ENCODE measurements around the gene SYTL2.
"Not testable (repeated sequence)": the region's sequence is repeated elsewhere in the genome, so short reads cannot be mapped to it uniquely, and the experiment has no call there.

Gene SYTL2

GRCh38 chr11:85847436-85847835 is 36.5 kb upstream of the SYTL2 start:
- H3K27me3 ChIP-seq (replicated peaks; ENCODE audit: control insufficient read depth, insufficient read depth, low read length, poor library complexity, severe bottlenecking) = no peaks in the 10 kb centered on the region
- no peak overlapping the region for H3K27ac ChIP-seq (ENCODE audit: insufficient read depth, low read length, poor library complexity, severe bottlenecking)
- no peak overlapping the region for H3K4me3 ChIP-seq (ENCODE audit: insufficient read depth, low read depth, low read length, poor library complexity, severe bottlenecking)
- no peaks in the 10 kb centered on the region for H3K36me3 ChIP-seq (ENCODE audit: control insufficient read depth, insufficient read depth, low read length)
- H3K4me1 ChIP-seq (ENCODE audit: control insufficient read depth, insufficient read depth, low read length, poor library complexity, severe bottlenecking) = no peaks in the 10 kb centered on the region
- DNase-seq = no peak
- no peaks in the 10 kb centered on the region for H3K9me3 ChIP-seq (ENCODE audit: control insufficient read depth, low read length)

GRCh38 chr11:85845124-85845631 is 34.2 kb upstream of the SYTL2 start:
- no peak for DNase-seq
- H3K27ac ChIP-seq (ENCODE audit: insufficient read depth, low read length, poor library complexity, severe bottlenecking) = no peak overlapping the region
- no peaks in the 10 kb centered on the region for H3K36me3 ChIP-seq (ENCODE audit: control insufficient read depth, insufficient read depth, low read length)
- no peaks in the 10 kb centered on the region for H3K27me3 ChIP-seq (replicated peaks; ENCODE audit: control insufficient read depth, insufficient read depth, low read length, poor library complexity, severe bottlenecking)
- no peak overlapping the region for H3K4me3 ChIP-seq (ENCODE audit: insufficient read depth, low read depth, low read length, poor library complexity, severe bottlenecking)
- H3K9me3 ChIP-seq (ENCODE audit: control insufficient read depth, low read length) = no peaks in the 10 kb centered on the region
- H3K4me1 ChIP-seq (ENCODE audit: control insufficient read depth, insufficient read depth, low read length, poor library complexity, severe bottlenecking) = no peaks in the 10 kb centered on the region

- no peak for DNase-seq
- no peaks in the 10 kb centered on the region for H3K4me1 ChIP-seq (ENCODE audit: control insufficient read depth, insufficient read depth, low read length, poor library complexity, severe bottlenecking)
- H3K27ac ChIP-seq (ENCODE audit: insufficient read depth, low read length, poor library complexity, severe bottlenecking) = no peak overlapping the region
- H3K36me3 ChIP-seq (ENCODE audit: control insufficient read depth, insufficient read depth, low read length) = no peaks in the 10 kb centered on the region
- H3K27me3 ChIP-seq (replicated peaks; ENCODE audit: control insufficient read depth, insufficient read depth, low read length, poor library complexity, severe bottlenecking) = no peaks in the 10 kb centered on the region
- H3K9me3 ChIP-seq (ENCODE audit: control insufficient read depth, low read length) = no peaks in the 10 kb centered on the region
- H3K4me3 ChIP-seq (ENCODE audit: insufficient read depth, low read depth, low read length, poor library complexity, severe bottlenecking) = no peak overlapping the region
Observed at GRCh38 chr11:85844439-85845123, 33.6 kb upstream of the SYTL2 start.

GRCh38 chr11:85843929-85844328 is 33.0 kb upstream of the SYTL2 start:
- H3K4me3 ChIP-seq (ENCODE audit: insufficient read depth, low read depth, low read length, poor library complexity, severe bottlenecking) = no peak overlapping the region
- no peak for DNase-seq
- no peaks in the 10 kb centered on the region for H3K4me1 ChIP-seq (ENCODE audit: control insufficient read depth, insufficient read depth, low read length, poor library complexity, severe bottlenecking)
- H3K27me3 ChIP-seq (replicated peaks; ENCODE audit: control insufficient read depth, insufficient read depth, low read length, poor library complexity, severe bottlenecking) = no peaks in the 10 kb centered on the region
- no peaks in the 10 kb centered on the region for H3K36me3 ChIP-seq (ENCODE audit: control insufficient read depth, insufficient read depth, low read length)
- H3K9me3 ChIP-seq (ENCODE audit: control insufficient read depth, low read length) = no peaks in the 10 kb centered on the region
- H3K27ac ChIP-seq (ENCODE audit: insufficient read depth, low read length, poor library complexity, severe bottlenecking) = no peak overlapping the region

- not testable (repeated sequence) for H3K27me3 ChIP-seq (replicated peaks; ENCODE audit: control insufficient read depth, insufficient read depth, low read length, poor library complexity, severe bottlenecking); H3K4me1 ChIP-seq (ENCODE audit: control insufficient read depth, insufficient read depth, low read length, poor library complexity, severe bottlenecking); H3K4me3 ChIP-seq (ENCODE audit: insufficient read depth, low read depth, low read length, poor library complexity, severe bottlenecking); DNase-seq; H3K27ac ChIP-seq (ENCODE audit: insufficient read depth, low read length, poor library complexity, severe bottlenecking); H3K36me3 ChIP-seq (ENCODE audit: control insufficient read depth, insufficient read depth, low read length); H3K9me3 ChIP-seq (ENCODE audit: control insufficient read depth, low read length)
Observed at GRCh38 chr11:85840932-85841331, 30.0 kb upstream of the SYTL2 start.

- H3K27ac ChIP-seq (ENCODE audit: insufficient read depth, low read length, poor library complexity, severe bottlenecking) = no peak overlapping the region
- H3K4me3 ChIP-seq (ENCODE audit: insufficient read depth, low read depth, low read length, poor library complexity, severe bottlenecking) = no peak overlapping the region
- H3K27me3 ChIP-seq (replicated peaks; ENCODE audit: control insufficient read depth, insufficient read depth, low read length, poor library complexity, severe bottlenecking) = no peaks in the 10 kb centered on the region
- no peaks in the 10 kb centered on the region for H3K36me3 ChIP-seq (ENCODE audit: control insufficient read depth, insufficient read depth, low read length)
- H3K9me3 ChIP-seq (ENCODE audit: control insufficient read depth, low read length) = no peaks in the 10 kb centered on the region
- DNase-seq = no peak
- no peaks in the 10 kb centered on the region for H3K4me1 ChIP-seq (ENCODE audit: control insufficient read depth, insufficient read depth, low read length, poor library complexity, severe bottlenecking)
Observed at GRCh38 chr11:85835729-85836128, 24.8 kb upstream of the SYTL2 start.

- Histone ChIP-seq H3K27ac (ENCODE audit: insufficient read depth, low read length, poor library complexity, severe bottlenecking) (no peak overlapping the region), H3K4me3 (ENCODE audit: insufficient read depth, low read depth, low read length, poor library complexity, severe bottlenecking) (no peak overlapping the region), H3K27me3 (replicated peaks; ENCODE audit: control insufficient read depth, insufficient read depth, low read length, poor library complexity, severe bottlenecking) (no peaks in the 10 kb centered on the region), H3K9me3 (ENCODE audit: control insufficient read depth, low read length) (no peaks in the 10 kb centered on the region), H3K4me1 (ENCODE audit: control insufficient read depth, insufficient read depth, low read length, poor library complexity, severe bottlenecking) (no peaks in the 10 kb centered on the region), H3K36me3 (ENCODE audit: control insufficient read depth, insufficient read depth, low read length) (no peaks in the 10 kb centered on the region)
- DNase-seq = no peak
Observed at GRCh38 chr11:85835263-85835662, 24.3 kb upstream of the SYTL2 start.

GRCh38 chr11:85831050-85831449 is 20.1 kb upstream of the SYTL2 start:
- no peak for DNase-seq
- Histone ChIP-seq H3K4me3 (ENCODE audit: insufficient read depth, low read depth, low read length, poor library complexity, severe bottlenecking) (no peak overlapping the region), H3K4me1 (ENCODE audit: control insufficient read depth, insufficient read depth, low read length, poor library complexity, severe bottlenecking) (peaks cover 24% of the 10 kb centered on the region), H3K27me3 (replicated peaks; ENCODE audit: control insufficient read depth, insufficient read depth, low read length, poor library complexity, severe bottlenecking) (no peaks in the 10 kb centered on the region), H3K27ac (ENCODE audit: insufficient read depth, low read length, poor library complexity, severe bottlenecking) (no peak overlapping the region), H3K9me3 (ENCODE audit: control insufficient read depth, low read length) (no peaks in the 10 kb centered on the region), H3K36me3 (ENCODE audit: control insufficient read depth, insufficient read depth, low read length) (no peaks in the 10 kb centered on the region)

GRCh38 chr11:85829172-85829571 is 18.2 kb upstream of the SYTL2 start:
- H3K4me3 ChIP-seq (ENCODE audit: insufficient read depth, low read depth, low read length, poor library complexity, severe bottlenecking) = no peak overlapping the region
- H3K27me3 ChIP-seq (replicated peaks; ENCODE audit: control insufficient read depth, insufficient read depth, low read length, poor library complexity, severe bottlenecking) = no peaks in the 10 kb centered on the region
- DNase-seq = no peak

GRCh38 chr11:85828640-85828978 is 17.7 kb upstream of the SYTL2 start:
- H3K27me3 ChIP-seq (replicated peaks; ENCODE audit: control insufficient read depth, insufficient read depth, low read length, poor library complexity, severe bottlenecking) = no peaks in the 10 kb centered on the region
- no peak for DNase-seq
- no peaks in the 10 kb centered on the region for H3K36me3 ChIP-seq (ENCODE audit: control insufficient read depth, insufficient read depth, low read length)
- no peak overlapping the region for H3K27ac ChIP-seq (ENCODE audit: insufficient read depth, low read length, poor library complexity, severe bottlenecking)
- H3K4me3 ChIP-seq (ENCODE audit: insufficient read depth, low read depth, low read length, poor library complexity, severe bottlenecking) = no peak overlapping the region
- H3K9me3 ChIP-seq (ENCODE audit: control insufficient read depth, low read length) = no peaks in the 10 kb centered on the region
- H3K4me1 ChIP-seq (ENCODE audit: control insufficient read depth, insufficient read depth, low read length, poor library complexity, severe bottlenecking) = peaks cover 41% of the 10 kb centered on the region

More at GRCh38 chr11:85829172-85829571, 18.2 kb upstream of the SYTL2 start:
- H3K4me1 ChIP-seq (ENCODE audit: control insufficient read depth, insufficient read depth, low read length, poor library complexity, severe bottlenecking) = peaks cover 39% of the 10 kb centered on the region
- no peaks in the 10 kb centered on the region for H3K36me3 ChIP-seq (ENCODE audit: control insufficient read depth, insufficient read depth, low read length)
- H3K9me3 ChIP-seq (ENCODE audit: control insufficient read depth, low read length) = no peaks in the 10 kb centered on the region
- no peak overlapping the region for H3K27ac ChIP-seq (ENCODE audit: insufficient read depth, low read length, poor library complexity, severe bottlenecking)
